ENCODE results near the gene ADCY3. TPM values are rescaled to one million over a fixed set of nuclear protein-coding genes. Genes with fewer than 3 reads are reported as not detected.
A peak's percentile ranks its signal among the peaks of the same experiment; 100 is the strongest.
"Not testable (repeated sequence)": the region's sequence is repeated elsewhere in the genome, so short reads cannot be mapped to it uniquely, and the experiment has no call there.

The ADCY3 gene
- total RNA-seq, 1 donor from 2014 or later: 19.8 TPM

DNA sequence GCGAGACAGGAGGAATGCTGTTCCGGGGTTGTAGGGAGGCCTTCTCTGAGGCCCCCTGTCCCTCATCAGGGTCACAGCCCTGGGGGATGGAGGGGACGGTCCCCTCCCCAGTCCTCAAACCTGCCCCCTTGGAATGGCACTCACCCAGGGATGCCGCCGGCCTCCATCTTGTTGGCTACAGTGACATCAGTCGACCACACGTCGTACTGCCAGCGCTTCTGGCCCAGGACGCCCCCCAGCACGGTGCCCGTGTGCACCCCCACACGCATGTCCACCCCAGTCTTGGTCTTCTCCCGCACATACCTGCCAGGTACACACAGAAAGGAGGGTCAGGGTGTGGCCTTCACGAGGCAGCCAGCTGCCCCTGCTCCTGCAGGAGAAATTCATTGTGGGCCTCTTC lies 80.3 kb downstream of the ADCY3 start:
- intact Hi-C loops (cut with DNase I): no loop called here
- ATAC-seq (ENCODE audit: poor library complexity): no peak
- DNase-seq: no peak

DNA sequence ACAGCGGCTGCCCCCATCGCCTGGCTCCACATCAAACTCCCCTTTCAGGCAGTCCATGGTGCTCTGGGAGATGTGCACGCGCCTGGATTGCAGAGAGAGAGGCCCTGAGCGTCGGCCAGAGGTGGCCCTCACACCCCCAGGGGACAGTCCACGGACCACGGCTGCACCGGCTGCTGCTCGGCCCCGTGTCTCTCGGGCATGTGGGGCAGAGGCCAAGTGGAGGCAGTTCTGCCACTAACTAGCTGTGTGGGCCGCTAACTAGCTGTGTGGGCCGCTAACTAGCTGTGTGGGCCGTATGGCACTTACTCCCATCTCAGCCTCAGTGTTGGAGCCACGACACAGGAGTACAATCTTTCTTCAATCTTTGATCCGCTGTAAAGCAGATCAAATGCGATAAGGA lies 81.5 kb downstream of the ADCY3 start:
- no peak for ATAC-seq (ENCODE audit: poor library complexity)
- DNase-seq: no peak
- intact Hi-C loops (cut with DNase I): no loop called here

DNA sequence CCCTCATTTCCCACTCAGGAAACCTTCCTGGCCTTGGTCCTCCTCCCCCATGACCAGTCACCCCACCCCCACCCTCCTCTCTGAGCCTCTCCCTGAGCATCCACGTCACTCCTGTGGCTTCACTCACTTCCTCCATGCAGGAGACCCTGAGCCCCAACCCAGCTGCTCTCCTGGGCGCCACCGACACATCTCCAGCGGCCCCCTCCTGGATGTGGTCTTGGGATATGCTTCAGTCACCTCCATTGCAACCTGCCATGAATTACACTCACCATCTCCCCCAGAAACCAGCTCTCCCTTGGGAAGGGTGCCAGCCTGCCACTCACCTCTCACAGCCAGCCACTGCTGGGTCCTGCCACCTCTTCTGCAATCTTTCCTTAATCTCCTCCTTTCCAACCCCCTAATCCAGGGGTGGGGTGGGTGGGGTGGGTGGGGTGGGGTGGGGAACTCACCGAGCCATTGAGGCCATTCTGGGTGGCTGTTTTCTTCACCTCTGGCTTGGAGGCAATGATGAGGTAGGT lies 82.0 kb downstream of the ADCY3 start:
- intact Hi-C loops (cut with DNase I): no loop called here

DNA sequence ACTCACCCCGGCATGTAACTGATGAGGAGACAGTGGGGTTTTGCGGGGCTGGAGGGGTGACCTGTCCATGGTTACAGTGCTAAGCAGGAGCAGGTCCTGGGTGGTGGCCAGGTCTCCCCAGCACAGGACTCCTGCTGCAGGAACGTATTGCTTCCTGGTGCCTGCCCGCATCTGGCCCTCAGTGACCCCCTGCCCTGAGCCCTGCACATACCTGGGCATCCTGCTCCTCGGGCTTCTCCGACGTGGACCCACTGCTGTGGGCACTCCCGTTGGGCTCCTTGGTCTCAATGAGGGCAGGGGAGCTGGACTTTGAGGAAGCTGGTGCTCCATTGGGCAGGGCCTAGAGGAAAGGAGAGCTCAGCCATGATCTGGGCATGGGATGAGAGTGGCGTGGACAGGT lies 83.3 kb downstream of the ADCY3 start:
- ATAC-seq (ENCODE audit: poor library complexity) (no peak), DNase-seq (peak; percentile 24)

More for the DNA sequence above, 82.0 kb downstream of the ADCY3 start:
- DNase-seq: peak; percentile 13
- ATAC-seq (ENCODE audit: poor library complexity): no peak

DNA sequence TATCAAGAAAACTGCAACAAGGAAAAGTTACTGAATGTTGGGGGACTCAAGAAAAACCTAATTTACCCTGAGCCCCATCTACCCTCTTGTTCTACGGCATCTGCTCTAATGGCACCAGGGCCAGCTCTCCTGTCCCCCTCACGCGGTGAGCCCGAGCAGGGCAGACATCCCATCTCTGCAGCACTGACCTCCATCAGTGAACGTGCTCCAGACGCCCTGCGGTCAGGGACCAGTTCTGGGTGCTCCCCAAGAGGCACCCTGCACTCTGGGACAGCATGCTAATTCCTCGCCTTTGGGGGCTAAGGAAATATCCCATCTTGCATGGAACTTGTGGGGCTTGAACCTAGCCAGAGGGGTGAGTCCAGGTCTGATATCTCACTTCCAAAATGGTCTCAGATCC lies 83.8 kb downstream of the ADCY3 start:
- ATAC-seq (ENCODE audit: poor library complexity) (no peak), DNase-seq (no peak)
- intact Hi-C loops (cut with DNase I): no loop called here

More for the DNA sequence above, 83.3 kb downstream of the ADCY3 start:
- intact Hi-C loops (cut with DNase I): no loop called here

DNA sequence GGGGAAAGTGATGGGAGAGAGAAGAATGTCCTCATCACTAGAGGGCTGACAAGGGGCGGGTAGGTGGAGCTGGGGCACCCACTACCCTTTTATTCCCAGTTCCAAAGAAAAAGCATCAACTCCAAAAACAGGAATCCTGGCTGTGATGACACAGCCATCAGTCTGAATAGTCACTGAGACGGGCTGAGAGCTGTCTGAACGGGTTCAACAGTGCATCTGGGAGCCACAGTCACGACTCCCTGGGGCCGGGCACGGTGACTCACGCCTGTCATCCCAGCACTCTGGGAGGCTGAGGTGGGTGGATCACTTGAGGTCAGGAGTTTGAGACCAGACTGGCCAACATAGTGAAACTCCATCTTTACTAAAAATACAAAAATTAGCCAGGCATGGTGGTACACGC lies 84.6 kb downstream of the ADCY3 start:
- DNase-seq; ATAC-seq (ENCODE audit: poor library complexity); intact Hi-C loops (cut with DNase I): not testable (repeated sequence)

DNA sequence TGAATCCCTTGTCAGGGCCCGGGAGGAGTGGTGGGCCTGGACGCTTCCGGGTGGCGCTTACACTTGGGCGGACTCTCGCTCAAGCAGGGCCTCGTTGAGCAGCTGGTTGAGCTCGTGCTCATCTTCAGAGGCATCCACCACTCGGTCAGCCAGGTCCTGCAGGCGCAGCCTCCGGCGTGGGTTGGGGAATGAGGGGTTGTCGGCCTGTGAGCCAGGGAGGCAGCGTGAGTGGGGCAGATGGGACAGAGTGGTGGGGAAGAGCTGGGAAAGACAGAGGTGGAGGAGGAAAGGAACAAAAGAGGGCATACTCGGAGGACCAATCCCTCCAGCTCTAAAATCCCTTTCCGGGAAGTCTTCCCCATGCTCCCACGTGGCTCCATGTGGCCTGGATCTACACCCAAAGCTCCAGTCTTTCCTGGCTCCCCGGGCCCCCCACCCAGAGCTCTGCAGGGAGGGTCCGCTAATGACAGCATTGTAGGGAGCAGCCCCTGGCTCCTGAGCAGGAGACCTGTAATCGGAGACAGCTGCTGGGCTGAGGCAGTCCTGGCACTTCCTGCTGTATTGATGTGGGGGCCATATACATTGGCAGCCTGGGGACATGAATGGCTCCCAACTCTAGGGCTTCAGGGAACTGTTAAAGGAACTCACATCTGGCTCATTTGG lies 85.2 kb downstream of the ADCY3 start:
- ATAC-seq (ENCODE audit: poor library complexity) (no peak), DNase-seq (no peak)
- intact Hi-C loops (cut with DNase I): no loop called here

DNA sequence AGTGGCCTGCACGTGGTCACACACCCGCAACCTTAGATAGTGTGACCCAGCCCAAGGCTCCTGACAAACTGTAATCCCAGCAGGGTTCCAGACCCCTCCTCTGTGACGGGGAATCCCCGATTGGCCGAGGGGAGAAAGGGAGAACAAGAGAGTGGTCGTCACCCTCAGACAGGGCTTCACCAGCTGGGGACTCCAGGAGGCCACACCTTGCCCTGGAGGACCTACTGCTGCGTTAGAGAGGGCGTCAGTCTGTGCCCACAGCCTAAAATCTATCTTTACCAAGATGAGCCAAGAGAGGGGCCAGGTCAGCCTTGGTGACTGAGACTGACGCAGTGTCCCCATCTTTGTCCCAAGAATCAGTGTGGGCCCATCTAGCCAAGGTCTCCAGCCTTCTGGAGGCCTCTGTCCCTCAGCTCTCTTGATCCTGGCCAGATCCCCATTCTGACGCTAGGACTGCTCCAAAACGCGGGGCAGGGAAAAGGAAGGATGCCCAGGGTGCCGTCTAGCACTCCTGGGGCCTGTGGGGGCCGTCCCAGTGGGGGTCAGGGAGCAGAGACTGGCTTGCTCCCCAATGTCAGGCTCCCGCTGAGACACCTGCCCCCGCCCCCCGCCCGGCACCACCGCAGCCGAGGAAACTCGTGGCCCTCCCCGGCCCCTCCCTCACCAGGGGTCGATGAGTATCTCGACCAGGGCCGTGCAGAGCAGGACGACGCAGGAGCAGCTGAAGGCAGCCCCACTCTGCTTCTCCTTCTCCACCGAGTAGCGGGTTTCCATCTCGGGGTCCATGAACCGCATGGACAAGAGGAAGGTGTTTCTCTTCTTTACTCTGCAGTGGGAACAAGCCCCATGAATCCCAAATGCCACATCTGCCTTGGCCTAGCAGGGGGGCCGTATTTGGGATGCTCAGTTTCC lies 86.0 kb downstream of the ADCY3 start:
- ATAC-seq (ENCODE audit: poor library complexity): no peak
- DNase-seq: no peak
- intact Hi-C loops (cut with DNase I): no loop called here

DNA sequence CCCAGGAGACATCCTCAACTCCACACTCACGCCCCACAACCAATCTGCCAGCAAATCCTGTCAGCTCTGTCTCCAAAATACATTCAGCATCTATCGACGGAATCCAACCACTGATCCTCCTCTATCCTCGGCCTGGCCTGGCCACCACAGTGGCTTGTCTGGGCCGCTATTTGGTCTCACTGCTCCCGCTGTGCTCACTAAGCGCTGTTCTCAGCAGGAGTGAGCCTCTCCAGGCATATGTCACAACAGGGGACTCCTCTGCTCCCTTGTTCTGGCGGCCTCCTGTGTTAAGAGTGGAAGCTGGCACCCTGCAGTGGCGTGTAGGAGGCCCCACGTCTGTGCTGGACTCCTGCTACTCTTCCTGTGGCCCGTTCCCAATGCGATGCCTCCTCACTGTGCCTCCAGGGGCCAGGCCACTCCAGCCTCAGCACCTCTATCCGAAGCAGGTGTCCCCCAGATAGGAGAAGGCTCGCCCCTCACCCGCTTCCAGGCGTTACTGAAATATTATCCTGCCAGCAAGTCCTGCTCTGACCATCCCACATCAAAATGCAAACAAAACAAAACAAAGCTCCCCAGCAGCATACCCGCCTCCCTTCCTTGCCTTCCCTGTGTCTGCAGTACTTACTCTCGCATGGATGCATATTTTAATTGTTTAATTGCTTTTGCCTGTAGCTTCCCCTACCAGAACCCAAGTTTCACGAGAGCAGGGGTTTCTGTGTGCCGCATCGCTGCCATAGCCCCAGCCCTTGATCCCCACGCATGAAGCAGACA lies 86.9 kb downstream of the ADCY3 start:
- ATAC-seq (ENCODE audit: poor library complexity) (no peak), DNase-seq (no peak)
- intact Hi-C loops (cut with DNase I): no loop called here

DNA sequence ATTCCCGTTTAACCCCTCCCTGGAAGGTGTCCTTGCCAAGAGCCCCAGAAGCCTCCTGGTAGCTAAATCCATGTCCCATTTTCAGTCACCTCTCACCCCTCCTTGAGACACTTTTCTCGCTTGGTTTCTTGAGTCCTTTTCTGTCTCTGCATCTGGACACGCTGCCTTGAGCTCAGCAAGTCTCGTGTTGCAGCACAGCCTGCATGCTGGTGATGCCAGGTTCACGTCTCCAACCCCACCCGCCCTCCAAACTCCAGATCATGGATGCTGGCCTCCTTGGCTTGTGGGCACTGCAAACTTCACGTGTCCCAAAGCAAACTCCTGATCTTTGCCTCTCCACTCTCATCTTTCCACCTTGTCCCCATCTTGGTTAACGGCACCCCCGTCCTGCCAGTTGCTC lies 87.5 kb downstream of the ADCY3 start:
- DNase-seq: no peak
- ATAC-seq (ENCODE audit: poor library complexity): no peak
- intact Hi-C loops (cut with DNase I): no loop called here

DNA sequence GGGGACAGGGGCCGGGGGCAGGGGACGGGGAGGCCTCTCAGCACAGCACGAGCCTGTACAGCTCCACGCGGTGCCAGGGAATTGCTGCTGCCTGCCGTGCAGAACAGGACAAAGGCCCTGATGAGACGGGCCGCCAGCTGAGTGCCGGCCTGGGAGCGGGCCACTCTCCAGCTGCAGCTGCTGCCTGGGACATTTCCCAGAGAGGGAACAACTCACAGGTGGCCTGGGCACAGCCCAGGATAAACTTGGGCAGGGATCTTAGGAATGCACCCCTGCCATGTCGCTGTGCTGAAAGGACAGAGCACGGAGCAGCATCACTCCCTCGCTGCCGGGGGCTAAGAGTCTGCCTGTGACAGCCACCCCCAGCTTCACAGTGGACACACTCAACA lies 88.0 kb downstream of the ADCY3 start:
- DNase-seq: no peak
- intact Hi-C loops (cut with DNase I): no loop called here
- ATAC-seq (ENCODE audit: poor library complexity): peak; percentile 67

DNA sequence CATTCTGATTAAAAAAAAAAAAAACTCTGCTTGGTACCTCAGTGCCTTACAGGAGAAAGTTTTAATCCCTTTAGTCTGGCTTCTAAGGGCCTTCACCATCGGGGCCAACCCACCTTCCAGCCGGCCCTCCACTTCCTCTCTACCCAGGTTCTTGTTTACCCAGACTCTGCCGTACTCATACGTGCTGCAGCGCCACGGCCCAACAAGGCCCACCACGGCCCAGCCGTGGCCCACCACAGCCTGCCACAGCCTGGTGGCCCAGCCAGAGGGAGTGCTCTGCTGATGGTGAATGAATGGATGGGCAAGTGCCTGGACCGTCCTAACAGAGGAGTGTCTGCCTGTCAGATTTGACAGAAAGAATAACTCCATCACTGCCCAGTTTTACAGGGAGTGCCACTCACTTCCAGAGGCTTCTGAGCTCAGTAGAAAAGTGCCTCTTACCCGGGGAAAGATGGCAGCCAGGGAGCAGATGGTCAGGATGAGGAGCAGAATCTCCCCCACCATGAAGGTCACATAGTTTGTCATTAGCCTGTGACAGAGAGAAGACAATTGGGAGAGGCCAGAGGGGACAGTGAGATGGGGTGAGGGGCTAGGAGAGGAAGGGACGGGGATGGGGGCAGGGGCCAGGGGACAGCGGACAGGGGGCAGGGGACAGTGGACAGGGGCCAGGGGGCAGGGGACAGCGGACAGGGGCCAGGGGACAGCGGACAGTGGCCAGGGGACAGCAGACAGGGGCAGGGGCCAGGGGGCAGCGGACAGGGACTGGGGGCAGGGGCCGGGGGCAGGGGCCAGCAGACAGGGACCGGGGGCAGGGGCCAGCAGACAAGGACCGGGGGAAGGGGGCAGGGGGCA lies 88.6 kb downstream of the ADCY3 start:
- DNase-seq: no peak
- ATAC-seq (ENCODE audit: poor library complexity): no peak
- intact Hi-C loops (cut with DNase I): no loop called here

DNA sequence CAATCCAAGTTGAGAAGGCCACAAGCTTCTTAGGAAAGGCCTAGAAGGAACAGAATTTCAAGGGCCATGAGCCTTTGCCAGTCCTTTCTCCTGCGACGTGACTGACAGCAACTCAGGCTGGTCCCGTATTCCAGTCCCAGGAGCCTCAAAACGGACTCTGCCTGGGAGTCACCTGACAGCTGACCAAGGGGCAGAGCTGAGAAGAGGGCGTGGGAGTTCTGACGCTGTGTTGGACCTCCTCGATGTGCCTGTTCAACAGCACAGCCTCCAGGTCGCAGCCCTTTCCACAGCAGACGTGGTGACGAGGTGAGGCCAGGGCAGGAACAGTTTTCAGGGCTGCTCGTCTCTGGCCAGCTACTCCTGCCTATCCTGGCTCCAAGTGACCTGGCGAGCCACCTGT lies 89.3 kb downstream of the ADCY3 start:
- DNase-seq: no peak
- ATAC-seq (ENCODE audit: poor library complexity): no peak
- intact Hi-C loops (cut with DNase I): no loop called here

DNA sequence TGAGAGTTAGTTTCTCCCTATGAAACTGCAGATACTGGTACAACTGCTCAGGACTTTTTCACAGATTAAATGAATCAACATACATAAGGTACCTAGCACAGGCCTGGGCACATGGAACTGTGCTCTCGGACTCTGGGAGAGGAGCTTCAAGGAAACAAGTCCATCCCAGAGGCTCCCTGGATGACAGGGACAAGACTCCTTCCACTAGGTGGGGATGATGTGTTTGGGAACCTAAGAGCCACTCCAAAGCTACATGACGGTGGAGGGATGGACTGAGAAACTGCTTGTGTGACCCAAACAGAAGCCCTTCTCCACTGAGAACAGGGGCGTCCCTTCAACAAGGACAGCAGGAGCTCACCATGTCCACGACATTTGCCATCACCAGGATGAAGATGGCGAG lies 89.7 kb downstream of the ADCY3 start:
- intact Hi-C loops (cut with DNase I): no loop called here
- ATAC-seq (ENCODE audit: poor library complexity) (no peak), DNase-seq (peak; percentile 13)

DNA sequence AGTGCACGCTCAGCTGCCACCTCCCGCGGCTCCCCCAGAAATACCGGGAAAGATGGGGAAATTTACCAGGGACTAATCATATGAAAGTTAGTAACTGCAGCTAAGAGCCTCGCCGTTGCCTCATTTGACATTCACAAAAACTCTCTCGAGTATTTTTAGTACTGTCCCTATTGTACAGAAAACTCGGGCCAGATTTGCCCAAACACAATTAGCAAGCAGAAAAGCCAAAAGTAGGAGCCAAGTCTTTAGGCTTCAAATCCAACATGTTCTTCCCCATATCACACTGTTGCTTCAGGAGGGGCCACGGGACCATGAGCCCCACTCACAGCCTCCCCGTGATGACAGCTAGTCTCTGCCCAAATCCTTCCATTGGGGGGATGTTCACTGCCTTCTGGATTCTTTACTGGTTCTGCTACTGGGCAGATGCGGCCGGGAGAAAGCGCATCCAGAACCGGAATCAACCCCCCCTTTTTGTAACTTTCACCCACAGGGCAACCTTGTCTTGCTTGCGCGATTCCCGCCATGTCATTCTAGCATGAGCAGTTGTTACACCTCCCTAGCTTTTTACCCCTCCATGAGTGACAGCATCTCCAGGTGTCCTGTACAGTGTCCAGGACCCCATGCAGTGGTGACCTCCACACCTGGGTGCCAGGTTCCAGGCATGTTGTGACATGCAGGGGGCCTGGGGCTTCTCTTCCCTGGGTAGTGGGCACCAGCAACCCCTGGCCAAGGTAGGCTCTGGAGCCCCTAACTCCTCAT lies 91.6 kb downstream of the ADCY3 start:
- ATAC-seq (ENCODE audit: poor library complexity) (no peak), DNase-seq (no peak)
- intact Hi-C loops (cut with DNase I): no loop called here

DNA sequence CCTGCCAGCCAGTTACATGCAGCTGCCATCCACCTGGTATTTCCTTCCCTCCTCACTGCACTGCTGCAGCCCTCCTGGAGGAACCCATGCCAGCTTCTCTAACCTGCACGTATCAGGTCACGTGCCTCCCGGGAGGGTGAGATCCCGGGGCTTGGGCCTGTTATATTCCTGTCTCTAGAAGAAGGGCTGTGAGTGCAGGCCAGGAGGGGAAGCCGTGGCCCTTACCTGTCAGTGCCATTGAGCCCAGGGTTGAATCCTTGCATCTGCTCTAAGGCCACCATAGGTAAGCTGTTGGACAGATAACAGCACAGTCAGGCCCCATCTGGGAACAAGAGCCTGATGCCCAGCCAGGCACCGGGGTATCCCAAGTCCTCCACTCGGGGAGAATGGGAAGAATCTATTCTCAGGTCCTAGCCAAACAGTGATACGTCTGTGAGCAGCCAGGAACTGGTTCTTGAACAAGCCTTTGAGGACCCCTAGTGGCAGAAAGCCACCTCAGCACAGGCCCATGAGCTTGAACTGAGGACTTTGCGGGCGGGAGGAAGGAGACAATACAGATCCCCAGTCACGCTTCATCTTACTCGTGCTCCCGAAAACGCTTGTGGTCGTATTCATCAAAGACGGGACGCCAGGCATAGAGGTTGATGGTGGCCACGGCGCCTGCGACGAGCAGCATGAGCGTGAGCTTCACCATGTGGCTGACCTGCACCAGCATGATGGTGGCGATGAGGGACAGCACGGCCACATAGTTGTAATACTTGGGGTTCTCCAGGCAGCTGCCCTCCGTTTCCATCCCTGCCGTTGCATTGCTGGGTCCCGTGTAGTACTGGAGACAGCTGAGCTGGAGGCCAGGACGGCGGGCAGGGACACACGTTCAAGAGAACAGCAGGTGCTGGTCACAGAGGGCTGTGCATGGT lies 92.5 kb downstream of the ADCY3 start:
- intact Hi-C loops (cut with DNase I): loop anchor here (2.0 kb wide), 1 partner anchor 417 kb away; no protein-coding TSS in a partner anchor
- DNase-seq (peak; percentile 83), ATAC-seq (ENCODE audit: poor library complexity) (peak; percentile 93)

DNA sequence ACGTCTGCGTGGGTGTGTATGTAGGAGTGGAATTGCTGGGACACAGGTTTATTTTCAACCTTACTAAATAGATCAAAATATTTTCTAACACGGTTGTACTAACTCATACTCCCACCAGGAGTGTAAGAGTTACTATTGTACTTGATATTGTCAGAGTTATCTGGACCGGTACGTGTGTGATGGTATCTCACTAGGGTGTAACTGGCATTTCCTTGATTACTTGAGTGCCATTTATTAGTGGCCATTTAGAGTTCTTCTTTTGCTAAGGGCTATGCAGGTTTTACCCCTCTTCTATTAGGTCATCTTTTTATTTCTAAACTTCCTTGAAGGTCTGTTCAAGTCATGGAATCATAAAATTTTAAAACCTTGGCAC lies 93.3 kb downstream of the ADCY3 start:
- intact Hi-C loops (cut with DNase I): loop anchor here (2.0 kb wide), 1 partner anchor 416 kb away; no protein-coding TSS in a partner anchor
- ATAC-seq (ENCODE audit: poor library complexity) (no peak), DNase-seq (no peak)

All from Right ventricle myocardium superior (tissue), 1 donor.